ENCODE measurements around the gene PRKCE. TPM values are rescaled to one million over a fixed set of nuclear protein-coding genes. Genes with fewer than 3 reads are reported as not detected.

Gene PRKCE
- total and polyA plus RNA-seq, 2 donors (not counting 3 experiments of a cell fraction or from before 2014, with no cell fraction given): 27.9 to 33.9 TPM

- Histone ChIP-seq H3K9me1 (replicated peaks; ENCODE audit: control insufficient read depth, extremely low read depth, insufficient read depth, low read length) (no peaks in the 10 kb centered on the region), H3K9me3 (replicated peaks; ENCODE audit: control insufficient read depth, insufficient read depth, low read length) (no peaks in the 10 kb centered on the region), H3K9ac (replicated peaks; ENCODE audit: extremely low read depth, insufficient read depth, low read length) (no peak overlapping the region), H4K20me1 (replicated peaks; ENCODE audit: control insufficient read depth, extremely low read depth, insufficient read depth, low read length) (no peaks in the 10 kb centered on the region), H3K36me3 (ENCODE audit: control insufficient read depth in 2 of 2, extremely low read depth in 1 of 2, insufficient read depth in 2 of 2, low read length in 2 of 2) (no peaks in the 10 kb centered on the region), H2AFZ (ENCODE audit: low read depth, low read length) (no peak overlapping the region), H3K27me3 (ENCODE audit: control insufficient read depth in 2 of 2, insufficient read depth in 2 of 2, low read length in 2 of 2) (no peaks in the 10 kb centered on the region), H3K79me2 (ENCODE audit: control insufficient read depth, insufficient read depth, low read length) (no peaks in the 10 kb centered on the region), H3K27ac (ENCODE audit: insufficient read depth, low read depth, low read length) (no peak overlapping the region), H3K4me1 (ENCODE audit: control insufficient read depth, extremely low read depth, insufficient read depth, low read length) (no peaks in the 10 kb centered on the region), H3K4me2 (ENCODE audit: insufficient read depth, low read length) (no peak overlapping the region), H3K4me3 (replicated peaks in 1 of 3; ENCODE audit: insufficient read depth in 1 of 3, low read depth in 1 of 3, low read length in 3 of 3) (no peak overlapping the region)
- no peak for FAIRE-seq
- dilution Hi-C loops (cut with MboI; ENCODE audit: extremely low pct_ligation_motif_present, low sequenced_read_pairs) (no loop called here), intact Hi-C loops (cut with micrococcal nuclease) (no loop called here)
- BruUV-seq (replicated peaks): no TSS peak
- no peak for DNase-seq (ENCODE audit: low read depth, low spot score)
- POLR2A ChIA-PET: no interaction called here
- CTCF ChIA-PET: interaction anchor here (1.0 kb wide), 1 partner anchor 8 kb away, joined by 3 read pairs; no protein-coding TSS in a partner anchor
- TF ChIP-seq JUN (IDR thresholded peaks at IDR 0.05; ENCODE audit: borderline replicate concordance, insufficient read depth, insufficient read length, low read depth) (no peak), MYC (IDR thresholded peaks at IDR 0.05; ENCODE audit: low read depth, low read length) (no peak), POLR2AphosphoS5 (IDR thresholded peaks at IDR 0.05; ENCODE audit: insufficient read depth, low read depth, low read length) (no peak), POLR2A (IDR thresholded peaks at IDR 0.05; ENCODE audit: low read depth, low read length) (no peak), FOS (IDR thresholded peaks at IDR 0.05; ENCODE audit: borderline replicate concordance, insufficient read depth, low read length) (no peak), GATA2 (IDR thresholded peaks at IDR 0.05; ENCODE audit: insufficient read depth, insufficient read length, low read depth, low read length) (no peak), EZH2 (IDR thresholded peaks at IDR 0.05; ENCODE audit: borderline replicate concordance, low read depth, low read length, severe bottlenecking) (no peak)
- TF ChIP-seq, protein P1, sequence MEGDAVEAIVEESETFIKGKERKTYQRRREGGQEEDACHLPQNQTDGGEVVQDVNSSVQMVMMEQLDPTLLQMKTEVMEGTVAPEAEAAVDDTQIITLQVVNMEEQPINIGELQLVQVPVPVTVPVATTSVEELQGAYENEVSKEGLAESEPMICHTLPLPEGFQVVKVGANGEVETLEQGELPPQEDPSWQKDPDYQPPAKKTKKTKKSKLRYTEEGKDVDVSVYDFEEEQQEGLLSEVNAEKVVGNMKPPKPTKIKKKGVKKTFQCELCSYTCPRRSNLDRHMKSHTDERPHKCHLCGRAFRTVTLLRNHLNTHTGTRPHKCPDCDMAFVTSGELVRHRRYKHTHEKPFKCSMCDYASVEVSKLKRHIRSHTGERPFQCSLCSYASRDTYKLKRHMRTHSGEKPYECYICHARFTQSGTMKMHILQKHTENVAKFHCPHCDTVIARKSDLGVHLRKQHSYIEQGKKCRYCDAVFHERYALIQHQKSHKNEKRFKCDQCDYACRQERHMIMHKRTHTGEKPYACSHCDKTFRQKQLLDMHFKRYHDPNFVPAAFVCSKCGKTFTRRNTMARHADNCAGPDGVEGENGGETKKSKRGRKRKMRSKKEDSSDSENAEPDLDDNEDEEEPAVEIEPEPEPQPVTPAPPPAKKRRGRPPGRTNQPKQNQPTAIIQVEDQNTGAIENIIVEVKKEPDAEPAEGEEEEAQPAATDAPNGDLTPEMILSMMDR (IDR thresholded peaks at IDR 0.05; ENCODE audit: extremely low read depth in 1 of 2, insufficient read depth in 1 of 2, low read depth in 1 of 2, low read length in 2 of 2): no peak
- TF ChIP-seq, protein P2, sequence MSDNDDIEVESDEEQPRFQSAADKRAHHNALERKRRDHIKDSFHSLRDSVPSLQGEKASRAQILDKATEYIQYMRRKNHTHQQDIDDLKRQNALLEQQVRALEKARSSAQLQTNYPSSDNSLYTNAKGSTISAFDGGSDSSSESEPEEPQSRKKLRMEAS (IDR thresholded peaks at IDR 0.05; ENCODE audit: insufficient read depth, insufficient read length): no peak
Measured at GRCh38 chr2:45871025-45871424, 219.6 kb downstream of the PRKCE start.
